T-helper 2 cell (primary cell): ENCODE measurements around the gene BTBD7.
A peak's percentile ranks its signal among the peaks of the same experiment; 100 is the strongest.
"Not testable (repeated sequence)": the region's sequence is repeated elsewhere in the genome, so short reads cannot be mapped to it uniquely, and the experiment has no call there.

Experiments used
- DNase-seq, 5 experiments: peaks; one replicate each; pipeline versions ENCODE4 v3.0.0 to v3.0.0-alpha.2; 2012 to 2022

Gene BTBD7

DNA sequence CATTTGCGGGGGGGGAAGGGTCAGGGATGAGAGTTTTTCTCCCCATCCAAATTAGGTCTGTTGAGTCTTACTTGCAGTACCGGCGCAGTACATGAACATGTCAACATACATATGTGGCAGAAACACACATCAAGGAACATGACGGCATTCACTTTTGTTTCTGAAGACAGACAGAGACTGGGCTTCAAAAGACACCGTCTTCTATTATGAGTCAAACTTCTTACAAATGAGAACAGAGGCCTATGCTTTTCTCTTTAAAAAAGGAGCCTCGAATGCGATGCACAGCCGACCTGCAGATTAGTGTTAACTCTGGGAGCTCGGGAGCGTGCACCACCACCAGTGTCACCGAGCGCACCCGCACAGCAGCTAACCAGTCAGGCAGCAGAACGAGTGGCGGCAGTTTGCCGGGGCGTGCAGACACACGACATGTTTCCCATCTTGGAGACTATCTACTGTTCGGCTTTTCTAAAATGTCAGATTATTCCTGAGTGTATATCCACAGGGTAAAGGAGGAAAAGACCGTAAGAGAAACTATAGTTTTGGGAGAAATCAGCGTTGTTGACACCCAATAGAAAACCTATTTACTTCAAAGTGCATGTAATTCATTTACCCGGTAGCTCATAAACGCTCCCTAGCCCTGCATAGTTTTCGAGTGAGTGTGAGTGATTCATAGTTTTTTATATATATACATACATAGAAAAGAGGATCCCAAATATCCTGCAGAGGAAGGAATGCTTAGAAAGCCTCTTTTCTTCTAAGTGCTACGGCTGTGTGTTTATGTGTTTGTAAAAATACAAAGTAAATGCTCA is 92.8 kb downstream of the BTBD7 start:
- peak in 1 of 5 experiments; percentile 16 for DNase-seq

DNA sequence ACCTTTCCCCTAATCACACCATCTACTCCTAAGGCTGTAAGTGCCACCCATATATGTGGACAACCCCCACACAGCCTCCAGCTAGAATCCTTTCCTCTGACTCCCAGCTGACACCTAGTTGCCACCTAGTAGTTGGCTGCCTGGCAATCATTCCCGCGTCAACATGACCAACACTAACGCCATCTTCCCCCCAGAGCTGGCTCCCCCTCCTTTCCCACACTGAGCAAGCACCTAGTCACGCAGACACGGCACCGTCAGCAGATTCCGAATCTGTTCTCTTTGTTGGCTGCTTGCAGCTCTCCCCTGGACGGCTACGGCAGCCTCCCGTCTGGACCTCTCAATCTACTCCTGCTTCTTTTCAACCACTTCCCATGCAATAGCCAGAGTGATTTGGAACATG is 98.0 kb downstream of the BTBD7 start:
- no peak for DNase-seq

DNA sequence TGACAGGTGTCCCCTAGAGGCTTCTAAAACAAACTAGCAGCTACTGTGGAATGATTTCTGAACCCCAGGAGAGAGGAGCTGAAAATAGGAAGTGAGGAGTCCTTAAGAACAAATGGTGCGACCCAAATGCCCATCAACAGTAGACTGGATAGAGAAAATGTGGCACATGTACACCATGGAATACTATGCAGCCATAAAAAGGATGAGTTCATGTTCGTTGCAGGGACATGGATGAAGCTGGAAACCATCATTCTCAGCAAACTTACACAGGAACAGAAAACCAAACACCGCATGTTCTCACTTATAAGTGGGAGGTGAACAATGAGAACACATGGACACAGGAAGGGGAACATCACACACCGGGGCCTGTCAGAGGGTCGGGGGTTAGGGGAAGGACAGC is 99.8 kb downstream of the BTBD7 start:
- DNase-seq, result not testable (repeated sequence)

DNA sequence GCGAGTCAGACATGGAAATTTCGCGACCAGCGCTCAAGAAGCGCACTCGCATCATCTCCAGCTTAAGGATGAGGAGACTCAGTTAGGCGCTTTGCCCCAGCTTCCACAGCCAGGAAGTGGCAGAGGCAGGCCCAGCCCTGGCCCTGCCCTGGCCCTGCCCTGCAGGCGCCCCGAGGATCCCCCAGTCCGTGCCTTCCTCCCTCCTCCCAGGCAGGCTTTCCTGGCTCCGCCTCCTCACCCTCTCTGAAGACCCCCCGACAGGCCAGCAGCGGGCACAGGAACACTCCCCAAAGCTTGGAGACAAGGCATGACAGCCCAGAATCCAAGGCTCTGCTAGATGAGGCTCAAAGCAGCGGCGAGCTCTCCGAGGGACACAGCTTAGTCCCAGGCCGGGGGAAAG is 100.7 kb downstream of the BTBD7 start:
- no peak for DNase-seq

DNA sequence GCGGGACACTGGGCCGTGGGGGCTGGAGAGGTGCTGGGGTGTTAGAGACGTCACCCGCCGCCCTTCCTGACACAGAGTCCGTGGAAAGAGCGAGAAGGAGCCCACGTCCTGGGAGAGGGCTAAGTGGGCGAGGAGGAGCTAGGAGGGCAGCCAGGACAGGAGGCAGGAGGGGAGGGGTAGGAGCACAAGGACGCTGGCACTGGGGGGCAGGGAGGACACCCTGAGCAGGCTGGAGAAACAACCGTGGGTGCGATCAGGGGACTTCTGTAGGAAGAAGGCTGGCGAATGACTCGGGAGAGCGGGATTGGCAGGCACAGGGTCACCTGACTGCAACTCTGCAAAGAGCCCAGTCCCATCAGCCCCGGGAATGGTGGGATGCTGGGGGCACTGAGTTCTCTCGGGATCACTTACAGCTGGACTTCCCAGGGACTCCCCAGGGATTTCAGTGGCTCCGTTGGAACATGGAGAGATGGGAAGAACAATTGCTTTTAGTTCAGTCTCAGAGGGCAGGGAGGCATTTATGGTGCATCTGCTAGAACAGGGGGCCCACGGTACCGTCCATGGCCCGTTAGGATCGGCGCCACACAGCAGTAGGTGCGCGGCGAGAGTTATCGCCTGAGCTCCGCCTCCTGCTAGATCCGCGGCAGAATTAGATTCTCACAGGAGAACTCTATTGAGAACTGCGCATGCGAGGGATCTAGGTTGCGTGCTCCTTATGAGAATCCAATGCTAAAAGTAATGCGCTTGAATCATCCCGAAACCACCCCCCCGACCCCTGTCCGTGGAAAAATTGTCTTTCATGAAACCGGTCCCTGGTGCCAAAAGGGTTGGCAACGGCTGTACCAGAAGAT is 101.5 kb downstream of the BTBD7 start:
- peak in 1 of 5 experiments; percentile 19 for DNase-seq

DNA sequence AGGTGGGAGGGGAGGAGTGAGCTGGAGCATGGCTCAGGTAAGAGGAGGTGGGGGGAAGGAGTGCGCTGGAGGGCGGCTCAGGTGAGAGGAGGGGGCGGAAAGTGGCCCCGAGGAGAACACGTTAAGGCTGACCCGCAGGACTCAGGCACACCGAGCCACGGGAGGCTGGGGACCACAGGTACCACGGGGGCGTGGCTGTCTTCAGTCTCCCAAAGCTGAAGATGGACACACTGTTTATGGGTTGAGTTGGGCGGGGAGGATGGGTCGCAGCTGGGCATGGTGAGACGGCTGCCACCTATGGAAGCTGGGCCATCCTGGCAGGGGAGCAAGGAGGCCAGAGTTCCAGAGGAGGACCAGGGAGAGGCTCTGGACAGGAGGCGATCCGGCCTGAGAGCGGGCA is 102.3 kb downstream of the BTBD7 start:
- DNase-seq, result no peak

DNA sequence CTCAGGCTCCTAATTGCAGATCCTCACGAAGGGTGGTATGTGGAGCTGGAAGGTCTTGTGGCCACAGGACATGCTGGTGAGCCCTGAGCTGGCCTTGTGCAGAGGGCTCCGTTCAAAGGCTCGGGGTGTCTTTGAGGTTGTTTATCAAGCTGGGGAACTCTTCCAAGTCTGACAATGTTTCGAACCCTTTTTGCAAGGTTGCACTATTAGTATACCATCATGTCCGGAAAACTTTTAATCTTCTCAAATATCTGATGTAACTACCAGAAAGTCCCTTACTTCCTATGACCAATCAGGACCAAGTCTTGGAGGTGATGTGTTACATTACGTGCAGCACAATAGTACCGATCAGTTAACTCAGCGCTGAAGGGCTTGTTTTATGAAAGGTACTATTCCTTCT is 104.3 kb downstream of the BTBD7 start:
- no peak for DNase-seq

DNA sequence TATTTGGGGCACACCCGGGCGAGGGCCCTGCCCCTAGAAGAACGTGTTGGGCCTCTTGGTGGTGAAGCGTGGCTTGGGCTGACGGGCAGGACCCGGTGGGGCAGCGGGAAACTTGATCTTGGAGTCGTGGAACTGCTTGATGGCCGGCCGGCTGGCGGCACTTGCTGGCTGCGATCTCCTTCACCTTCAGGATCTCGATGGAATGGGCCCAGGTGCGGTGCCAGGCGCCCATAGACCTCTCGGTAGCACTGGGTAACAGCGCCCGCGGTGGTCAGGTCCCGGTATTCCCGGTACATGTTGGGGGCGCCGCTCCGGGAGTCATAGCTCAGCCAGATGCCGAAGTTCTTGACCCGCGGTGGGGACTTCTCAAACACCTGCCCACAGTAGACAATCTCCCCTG is 109.3 kb downstream of the BTBD7 start:
- no peak for DNase-seq

DNA sequence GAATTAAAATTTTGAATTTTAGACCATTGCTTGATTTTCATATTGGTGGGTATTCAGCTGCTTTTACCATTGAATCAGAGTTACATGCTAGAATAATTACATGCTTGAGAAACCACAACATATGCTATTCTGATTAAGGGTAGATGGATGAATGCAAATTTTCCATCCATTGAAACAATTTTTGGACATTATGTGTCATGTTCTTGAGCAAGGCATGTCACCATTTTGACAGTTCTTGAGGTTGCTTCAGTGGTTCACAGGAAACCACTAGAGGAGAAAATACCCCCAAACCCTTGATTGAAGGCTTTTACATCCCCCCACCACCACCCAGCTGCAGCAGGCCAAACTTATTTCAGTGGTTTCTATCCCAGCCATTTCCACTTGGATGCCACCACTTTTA is 112.3 kb downstream of the BTBD7 start:
- DNase-seq, result peak in 1 of 5 experiments; percentile 13

DNA sequence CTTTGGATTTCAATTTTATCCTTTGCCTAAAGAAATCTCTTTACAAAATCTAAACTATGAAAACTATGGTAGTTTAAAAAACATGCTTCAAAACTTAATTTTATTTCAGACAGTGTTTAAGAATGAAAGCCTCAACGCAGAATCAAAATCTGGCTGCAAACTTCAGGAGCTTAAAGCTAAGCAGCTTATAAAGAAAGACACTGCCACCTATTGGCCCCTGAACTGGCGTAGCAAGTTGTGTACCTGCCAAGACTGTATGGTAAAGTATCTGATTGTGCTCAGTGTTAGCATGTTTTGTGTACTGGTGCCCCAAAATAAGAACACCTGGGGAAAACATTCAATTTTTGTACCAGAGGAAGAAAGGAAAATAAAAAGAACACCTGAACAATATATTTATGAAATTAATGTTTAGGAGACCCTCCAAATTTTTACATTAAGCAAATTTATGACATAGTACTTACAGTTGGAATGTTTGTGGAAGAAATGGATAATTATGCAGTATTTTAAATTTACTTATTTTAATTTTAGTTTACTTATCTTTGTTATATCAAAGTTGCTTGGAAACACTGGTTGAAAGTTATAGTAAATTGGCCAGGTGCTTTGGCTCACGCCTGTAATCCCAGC is 113.6 kb downstream of the BTBD7 start:
- DNase-seq, result peak in 3 of 5 experiments; percentile 23 to 79 (median 31)

DNA sequence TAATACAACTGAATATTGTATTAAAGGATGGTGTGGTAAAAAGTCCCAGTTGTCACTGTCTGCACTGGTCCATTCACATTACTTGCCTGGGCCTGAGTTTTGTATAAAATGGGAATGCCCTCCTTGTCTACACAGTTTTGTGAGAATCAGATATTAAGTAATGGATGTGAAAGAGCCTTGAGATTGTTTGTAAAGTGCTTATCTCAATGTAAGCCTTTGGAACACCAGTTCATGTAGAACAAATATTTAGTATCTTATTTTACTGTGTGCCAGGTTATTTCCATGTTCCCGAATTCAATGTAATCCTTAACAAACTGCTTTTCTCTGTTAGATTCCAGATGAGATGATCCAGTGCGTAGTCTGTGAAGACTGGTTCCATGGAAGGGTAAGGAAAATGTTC is 118.2 kb downstream of the BTBD7 start:
- DNase-seq, result no peak

DNA sequence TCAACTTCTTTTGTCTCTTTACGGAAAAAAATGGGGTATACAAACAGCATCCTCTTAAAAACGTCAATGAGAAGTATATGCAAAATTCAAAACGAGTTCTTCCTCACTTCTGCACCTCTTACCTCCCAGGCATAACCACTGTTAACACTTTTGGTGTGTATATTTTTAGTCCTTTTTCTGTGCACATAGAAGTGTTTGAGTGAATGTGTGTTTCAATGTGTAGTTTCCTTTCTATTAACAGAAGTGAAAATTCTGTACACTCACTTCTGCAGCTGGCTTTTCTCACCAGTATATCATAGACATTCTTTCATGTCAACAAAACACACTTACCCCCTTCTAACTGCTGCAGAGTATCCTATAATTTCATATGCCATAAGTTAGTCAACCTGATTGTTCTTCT is 120.4 kb downstream of the BTBD7 start:
- no peak for DNase-seq

DNA sequence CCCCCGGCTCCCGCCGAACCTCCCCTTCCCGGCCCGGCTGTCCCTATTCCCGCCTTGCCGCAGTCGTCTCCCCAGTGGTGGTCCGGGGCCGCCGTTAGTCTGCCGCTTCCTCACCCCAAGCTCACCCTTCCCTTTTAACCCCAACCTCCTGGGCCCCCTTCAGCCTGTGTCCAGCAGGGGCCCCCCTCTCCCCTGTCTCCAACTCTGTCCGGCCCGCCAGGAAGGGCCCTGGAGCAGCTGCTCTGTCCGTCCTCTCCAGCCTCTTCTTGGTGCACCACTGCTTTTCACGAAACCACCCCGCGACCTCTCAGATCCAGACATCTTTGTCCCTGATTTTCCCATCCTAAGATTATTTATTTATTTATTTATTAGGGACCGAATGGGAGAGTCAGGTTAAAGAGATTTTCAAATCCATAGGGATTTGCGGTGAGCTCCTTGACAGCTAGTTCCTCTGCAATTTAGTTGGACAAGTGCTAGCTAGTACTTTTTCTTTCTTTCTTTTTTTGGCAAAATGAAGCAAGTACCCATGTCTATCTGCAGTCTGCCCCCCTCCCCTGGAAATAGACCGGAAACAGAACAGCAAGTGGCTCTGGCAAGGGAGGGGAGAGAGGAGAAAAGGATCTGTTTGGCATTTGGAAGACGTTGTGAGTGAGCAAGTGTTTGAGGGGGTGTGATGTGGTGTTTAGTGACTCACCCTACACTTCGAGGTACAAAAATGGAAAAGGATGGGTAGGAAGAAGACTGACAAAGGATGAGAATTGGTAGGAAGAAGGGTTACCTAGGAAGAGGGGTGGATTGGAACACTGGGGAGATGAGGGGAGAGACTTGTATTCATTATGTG is 125.1 kb downstream of the BTBD7 start:
- peak in 1 of 5 experiments; percentile 57 for DNase-seq

DNA sequence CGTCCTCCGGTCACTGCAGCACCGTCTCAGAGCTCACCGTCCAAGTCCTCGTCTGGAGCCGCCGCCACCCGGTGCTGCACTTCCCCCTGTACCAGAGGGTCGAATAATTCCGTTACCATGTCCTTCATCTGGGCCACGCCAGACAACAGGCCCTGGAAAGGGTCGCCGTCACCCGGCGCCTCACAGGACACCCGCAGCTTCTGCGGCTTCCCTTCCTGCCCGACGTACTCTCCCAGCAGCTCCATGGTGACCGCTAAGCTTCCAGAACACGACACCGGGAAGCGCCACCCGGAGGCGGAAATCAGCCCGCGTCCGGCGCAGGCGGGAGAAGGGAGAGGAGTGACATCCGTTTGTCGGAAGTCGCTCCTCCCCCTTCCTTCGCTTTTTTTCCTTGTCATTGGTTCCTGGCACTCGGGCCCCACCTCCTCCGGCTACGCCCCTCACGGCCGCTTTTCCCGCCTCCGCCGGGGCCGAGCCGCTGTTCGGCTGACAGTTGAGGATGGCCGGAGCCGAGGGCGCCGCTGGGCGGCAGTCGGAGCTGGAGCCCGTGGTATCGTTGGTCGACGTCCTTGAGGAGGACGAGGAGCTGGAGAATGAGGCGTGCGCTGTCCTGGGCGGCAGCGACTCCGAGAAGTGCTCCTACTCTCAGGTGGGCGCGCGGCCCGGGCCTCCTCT is 125.9 kb downstream of the BTBD7 start, which contains the start of the genes GON7 and UBR7:
Gene GON7 (minus strand): TSS at position 273 of the 675 bp plus-strand sequence. CDS start 28 bp downstream, at position 245.
Gene UBR7 (plus strand): TSS at position 464 of the 675 bp plus-strand sequence. CDS start 36 bp downstream, at position 500.
- DNase-seq, result peak; percentile 74 to 94 (median 82)

DNA sequence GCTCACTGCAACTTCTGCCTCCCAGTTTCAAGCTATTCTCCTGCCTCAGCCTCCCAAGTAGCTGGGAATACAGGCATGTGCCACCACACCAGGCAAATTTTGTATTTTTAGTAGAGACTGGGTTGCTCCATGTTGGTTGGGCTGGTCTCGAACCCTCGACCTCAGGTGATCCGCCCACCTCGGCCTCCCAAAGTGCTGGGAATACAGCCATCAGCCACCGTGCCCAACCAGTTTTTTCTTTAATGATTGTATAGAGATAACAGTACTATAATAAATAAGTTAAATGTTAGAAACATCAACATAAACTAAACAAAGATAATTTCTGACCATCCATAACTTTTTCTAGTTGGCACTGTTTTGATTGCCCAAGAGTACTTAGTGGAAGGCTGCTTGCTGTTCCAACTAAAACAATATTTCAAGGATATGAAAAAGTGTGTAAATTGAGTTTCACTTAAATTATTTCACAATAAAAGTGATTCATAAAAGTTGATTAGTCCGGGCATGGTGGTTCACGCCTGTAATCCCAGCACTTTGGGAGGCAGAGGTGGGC is 131.6 kb downstream of the BTBD7 start:
- no peak for DNase-seq

DNA sequence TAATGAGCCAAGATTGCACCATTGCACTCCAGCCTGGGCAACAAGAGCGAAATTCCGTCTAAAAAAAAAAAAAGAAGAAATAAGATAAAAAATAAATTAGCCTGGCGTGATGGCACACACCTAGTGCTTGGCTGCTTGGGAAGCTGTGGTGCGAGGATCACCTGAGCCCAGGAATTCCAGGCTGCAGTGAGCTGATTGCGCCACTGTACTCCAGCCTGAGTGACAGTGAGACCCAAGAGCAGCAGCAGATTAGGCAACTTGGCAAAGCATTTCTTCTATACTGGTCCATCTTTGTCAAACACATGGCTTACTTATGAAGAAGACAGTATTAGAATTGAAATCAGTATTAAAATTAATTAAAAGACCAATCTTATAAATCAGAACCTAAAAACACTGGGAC is 132.3 kb downstream of the BTBD7 start:
- no peak for DNase-seq

DNA sequence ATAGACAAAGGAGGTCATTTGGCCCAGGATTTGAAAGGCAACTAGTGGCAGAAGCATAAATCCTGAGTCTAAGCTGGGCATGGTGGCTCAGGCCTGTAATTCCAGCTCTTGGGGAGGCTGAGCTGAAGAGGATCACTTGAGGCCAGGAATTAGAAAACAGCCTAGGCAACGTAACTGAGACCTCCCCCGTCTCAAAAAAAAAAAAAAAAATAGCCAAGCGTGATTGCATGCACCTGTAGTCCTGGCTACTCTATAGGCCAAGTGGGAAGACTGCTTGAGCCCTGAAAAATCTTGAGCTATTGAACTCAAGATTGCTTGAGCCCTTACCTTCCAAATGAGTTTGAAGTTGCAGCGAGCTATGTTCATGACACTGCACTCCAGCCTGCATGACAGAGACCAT is 133.8 kb downstream of the BTBD7 start:
- DNase-seq, result no peak

DNA sequence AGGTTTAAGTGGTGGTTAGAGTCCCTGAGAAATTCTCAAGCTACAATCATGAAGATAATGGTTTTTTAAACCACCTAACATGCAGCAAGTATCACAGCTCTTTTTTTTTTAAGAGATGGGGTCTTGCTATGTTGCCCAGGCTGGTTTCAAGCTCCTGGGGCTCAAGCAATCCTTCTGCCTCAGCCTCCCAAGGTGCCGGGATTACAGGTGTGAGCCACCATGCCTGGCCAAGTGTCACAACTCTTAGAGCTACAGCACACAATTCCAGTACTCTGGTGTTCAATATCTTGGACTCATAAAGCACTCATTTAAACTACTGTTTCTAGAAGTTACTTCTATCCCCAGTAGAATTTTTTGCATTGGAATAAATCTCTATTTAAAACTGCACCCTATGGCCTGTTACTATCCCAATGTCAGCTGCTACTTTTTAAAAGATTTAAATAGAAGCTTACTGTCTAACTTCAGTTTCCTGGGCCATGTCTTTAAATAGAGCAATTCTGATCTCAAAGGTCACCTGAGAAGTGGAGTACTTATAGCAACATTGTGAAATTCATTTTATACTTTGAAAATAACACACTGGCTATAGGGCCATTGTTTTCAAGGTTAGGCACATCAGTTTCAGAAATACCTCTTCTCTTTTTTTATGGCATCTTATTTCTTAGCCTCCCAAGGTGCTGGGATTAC is 137.4 kb downstream of the BTBD7 start:
- DNase-seq, result no peak
